ENCODE results near the gene HSD3B7. TPM values are rescaled to one million over a fixed set of nuclear protein-coding genes. Genes with fewer than 3 reads are reported as not detected.

HSD3B7 gene
- total RNA-seq, 1 donor from 2014 or later: 49.9 TPM

DNA sequence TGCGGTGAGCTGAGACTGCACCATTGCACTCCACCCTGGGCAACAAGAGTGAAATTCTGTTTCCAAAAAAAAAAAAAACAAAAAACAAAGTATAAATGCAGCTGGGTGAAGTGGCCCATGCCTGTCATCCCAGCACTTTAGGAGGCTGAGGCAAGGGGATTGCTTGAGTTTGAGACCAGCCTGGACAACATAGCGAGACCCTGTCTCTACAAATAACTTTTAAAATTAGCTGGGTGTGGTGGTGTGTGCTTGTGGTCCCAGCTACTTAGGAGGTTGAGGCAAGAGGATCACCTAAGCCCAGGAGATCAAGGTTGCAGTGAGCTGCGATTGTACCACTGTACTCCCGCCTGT is 38.2 kb downstream of the HSD3B7 start:
- DNase-seq (ENCODE audit: low read depth): no peak

DNA sequence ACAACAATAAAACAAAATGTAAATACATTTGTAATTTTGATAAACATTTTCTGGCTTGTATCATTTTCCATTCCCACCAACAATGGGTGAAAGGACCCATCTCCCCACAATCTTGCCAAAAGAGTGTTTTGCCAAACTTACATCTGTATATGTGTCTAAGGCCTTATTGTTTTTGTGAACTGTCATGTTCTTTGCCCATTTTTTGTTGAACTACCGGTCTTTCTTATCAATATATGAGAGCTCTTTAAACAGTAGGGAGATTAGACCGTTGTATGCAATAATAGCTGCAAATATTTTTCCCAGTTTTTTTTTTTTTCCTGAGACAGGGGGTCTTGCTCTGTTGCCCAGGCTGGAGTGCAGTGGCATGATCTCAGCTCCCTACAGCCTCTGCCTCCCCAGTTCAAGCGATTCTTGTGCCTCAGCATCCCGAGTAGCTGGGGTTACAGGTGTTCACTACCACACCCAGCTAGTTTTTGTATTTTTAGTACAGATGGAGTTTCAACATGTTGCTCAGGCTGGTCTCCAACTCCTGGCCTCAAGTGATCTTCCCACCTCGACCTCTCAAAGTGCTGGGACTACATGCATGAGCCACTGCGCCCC is 38.7 kb downstream of the HSD3B7 start:
- DNase-seq (ENCODE audit: low read depth): no peak

DNA sequence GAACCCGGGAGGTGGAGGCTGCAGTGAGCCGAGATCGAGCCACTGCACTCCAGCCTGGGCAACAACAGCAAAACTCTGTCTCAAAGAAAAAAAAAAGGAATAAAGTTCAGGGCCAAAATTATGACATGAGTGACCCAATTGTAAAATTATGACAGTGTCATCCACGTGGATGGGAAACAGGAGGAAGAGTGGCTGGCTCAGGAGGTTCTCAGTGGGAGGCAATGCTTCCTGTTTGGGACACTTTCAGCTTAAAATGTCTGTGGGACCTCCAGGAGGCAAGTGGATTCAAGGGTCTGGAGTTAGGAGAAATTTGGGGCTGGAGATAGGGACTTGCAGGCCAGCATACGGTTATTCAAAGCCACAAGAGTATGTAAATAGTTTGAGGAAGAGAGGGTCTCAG is 40.3 kb downstream of the HSD3B7 start:
- DNase-seq (ENCODE audit: low read depth): no peak

DNA sequence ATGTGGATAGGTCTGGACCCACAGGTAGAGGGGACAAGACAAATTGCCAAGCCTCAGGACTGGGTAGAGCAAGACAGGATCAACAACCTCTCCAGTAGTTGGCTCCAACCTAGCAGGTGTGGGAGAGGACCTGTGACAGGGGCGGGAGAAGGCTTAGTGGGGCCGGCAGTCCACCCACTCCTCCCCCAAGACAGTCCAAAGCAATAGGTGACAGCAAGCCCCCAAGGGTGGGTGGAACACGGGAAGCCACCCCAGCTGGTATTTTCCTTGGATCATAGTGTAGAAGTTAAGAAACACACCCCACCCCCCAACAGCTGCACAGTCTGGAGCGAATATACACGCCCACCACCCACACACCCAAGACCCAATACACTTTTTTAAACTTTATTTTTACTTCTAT is 44.3 kb downstream of the HSD3B7 start:
- DNase-seq (ENCODE audit: low read depth): no peak

DNA sequence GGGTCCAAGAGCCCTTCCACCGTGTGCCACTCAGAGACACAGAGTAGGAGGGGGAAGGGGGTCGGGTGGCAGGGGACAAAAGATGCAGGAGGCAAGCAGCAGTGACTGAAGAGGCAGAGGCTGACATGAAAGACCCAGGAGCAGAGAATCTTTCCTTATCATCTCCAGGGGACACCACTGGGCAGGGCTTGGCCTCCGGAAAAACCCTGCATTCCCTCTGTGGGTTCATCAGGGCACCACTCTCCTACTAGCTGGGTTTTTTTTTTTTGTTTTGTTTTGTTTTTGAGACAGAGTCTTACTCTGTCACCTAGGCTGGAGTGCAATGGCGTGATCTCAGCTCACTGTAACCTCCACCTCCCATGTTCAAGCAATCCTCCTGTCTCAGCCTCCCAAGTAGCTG is 46.3 kb downstream of the HSD3B7 start:
- no peak for DNase-seq (ENCODE audit: low read depth)

GRCh38 chr16:31032736-31033708 is 48.0 kb downstream of the HSD3B7 start, which contains the start of gene STX4:
Gene STX4, plus strand, starts transcription at chr16:31033558. Its CDS starts 248 bp downstream, at chr16:31033806.
- peak; percentile 92 for DNase-seq (ENCODE audit: low read depth)

- peak; percentile 70 for DNase-seq (ENCODE audit: low read depth)
These were observed 48.9 kb downstream of the HSD3B7 start for GRCh38 chr16:31033709-31034492.

- DNase-seq (ENCODE audit: low read depth): no peak
These were observed 51.7 kb downstream of the HSD3B7 start for GRCh38 chr16:31036691-31037090.

Other genes with a start within 250 kb of the HSD3B7 start
- 25.4 and 26.2 TPM in 2 replicates for gene PHKG2, start 236.8 kb upstream of the HSD3B7 start, total RNA-seq
- 2.7 and 2.8 TPM in 2 replicates for gene CFAP119, start 223.1 kb upstream of the HSD3B7 start, total RNA-seq
- 58.0 and 108 TPM in 2 replicates for gene RNF40, start 222.9 kb upstream of the HSD3B7 start, total RNA-seq
- 6.4 and 22.1 TPM in 2 replicates for gene ZNF629, start 198.0 kb upstream of the HSD3B7 start, total RNA-seq
- gene BCL7C, start 91.1 kb upstream of the HSD3B7 start, total RNA-seq: 21.7 and 29.0 TPM in 2 replicates
- gene CTF1, start 88.6 kb upstream of the HSD3B7 start, total RNA-seq: 2.1 and 4.7 TPM in 2 replicates
- 25.7 and 34.3 TPM in 2 replicates for gene FBXL19, start 61.6 kb upstream of the HSD3B7 start, total RNA-seq
- 32.5 and 51.4 TPM in 2 replicates for gene ORAI3, start 36.1 kb upstream of the HSD3B7 start, total RNA-seq
- 1.0 and 7.6 TPM in 2 replicates for gene SETD1A, start 27.5 kb upstream of the HSD3B7 start, total RNA-seq
- 0.80 TPM in 1 of 2 replicates, not detected in the other for gene STX1B, start 25.4 kb downstream of the HSD3B7 start, total RNA-seq
- gene STX4, start 48.4 kb downstream of the HSD3B7 start, total RNA-seq: 24.5 and 35.0 TPM in 2 replicates
- gene ZNF668, start 89.0 kb downstream of the HSD3B7 start, total RNA-seq: 7.7 and 9.0 TPM in 2 replicates
- gene ZNF646, start 89.2 kb downstream of the HSD3B7 start, total RNA-seq: 6.6 and 22.4 TPM in 2 replicates
- 0.52 and 1.9 TPM in 2 replicates for gene PRSS53, start 103.7 kb downstream of the HSD3B7 start, total RNA-seq
- gene VKORC1, start 109.6 kb downstream of the HSD3B7 start, total RNA-seq: 89.1 and 128 TPM in 2 replicates
- gene BCKDK, start 123.2 kb downstream of the HSD3B7 start, total RNA-seq: 13.9 and 44.5 TPM in 2 replicates
- gene KAT8, start 132.5 kb downstream of the HSD3B7 start, total RNA-seq: 33.5 and 45.1 TPM in 2 replicates
- gene PRSS8, start 150.5 kb downstream of the HSD3B7 start, total RNA-seq: 3.8 and 17.7 TPM in 2 replicates
- gene PRSS36, start 164.9 kb downstream of the HSD3B7 start, total RNA-seq: 0.55 and 2.3 TPM in 2 replicates
- 39.8 and 72.4 TPM in 2 replicates for gene FUS, start 194.9 kb downstream of the HSD3B7 start, total RNA-seq
- gene PYCARD, start 217.6 kb downstream of the HSD3B7 start, total RNA-seq: 19.9 and 99.7 TPM in 2 replicates
- gene TRIM72, start 228.9 kb downstream of the HSD3B7 start, total RNA-seq: not detected in 2 replicates
- gene PYDC1, start 231.9 kb downstream of the HSD3B7 start, total RNA-seq: not detected in 2 replicates